Astrocyte (in vitro differentiated cells and primary cell): ENCODE results near the gene S100A6. TPM values are rescaled to one million over a fixed set of nuclear protein-coding genes. Genes with fewer than 3 reads are reported as not detected.
"Not testable (repeated sequence)": the region's sequence is repeated elsewhere in the genome, so short reads cannot be mapped to it uniquely, and the experiment has no call there.

Experiments
- DNase-seq: peaks from one replicate; pipeline ENCODE4 v3.0.0-alpha.2; 2010; ENCODE audit warnings: low read depth
- FAIRE-seq: peaks from 2 replicates; lab custom pipeline; 2011; peaks lifted over from hg19 to GRCh38; lab: Jason Lieb, UNC
- H2AFZ ChIP-seq: 2 replicates; pipeline ENCODE4 v1.6.0; 2012; ENCODE audit warnings: low read depth, low read length, inconsistent platforms
- H3K27ac ChIP-seq: 2 replicates; pipeline ENCODE4 v1.5.1; 2011; ENCODE audit warnings: low read depth, low read length, inconsistent platforms
- H3K27me3 ChIP-seq: 2 replicates; pipeline ENCODE4 v1.6.0; 2011; ENCODE audit warnings: low read length, inconsistent platforms; ENCODE audit not compliant: insufficient read depth
- H3K36me3 ChIP-seq: 2 replicates; pipeline ENCODE4 v1.5.1; 2011; ENCODE audit warnings: low read length, inconsistent platforms; ENCODE audit not compliant: insufficient read depth
- H3K4me1 ChIP-seq: 2 replicates; pipeline ENCODE4 v1.5.1; 2011; ENCODE audit warnings: low read length, inconsistent platforms; ENCODE audit not compliant: insufficient read depth
- H3K4me2 ChIP-seq: 2 replicates; pipeline ENCODE4 v1.6.0; 2012; ENCODE audit warnings: low read length, inconsistent platforms
- H3K4me3 ChIP-seq: 2 replicates; pipeline ENCODE4 v1.5.1; 2011; ENCODE audit warnings: low read depth, mild to moderate bottlenecking, low read length, inconsistent platforms; ENCODE audit not compliant: insufficient read depth
- H3K79me2 ChIP-seq: 2 replicates; pipeline ENCODE4 v1.6.0; 2012; ENCODE audit warnings: mild to moderate bottlenecking, low read length, inconsistent platforms; ENCODE audit not compliant: insufficient read depth
- H3K9ac ChIP-seq: 2 replicates; pipeline ENCODE4 v1.6.0; 2012; ENCODE audit warnings: mild to moderate bottlenecking, low read length, inconsistent platforms
- H3K9me3 ChIP-seq: 2 replicates; pipeline ENCODE4 v1.5.1; 2012; ENCODE audit warnings: low read depth, mild to moderate bottlenecking, low read length, inconsistent platforms; ENCODE audit not compliant: insufficient read depth
- H4K20me1 ChIP-seq: 2 replicates; pipeline ENCODE4 v1.6.0; 2012; ENCODE audit warnings: low read length, inconsistent platforms; ENCODE audit not compliant: insufficient read depth
- H3K27ac Mint-ChIP-seq: one replicate; pipeline ENCODE4 v1.8.0; 2021; ENCODE audit warnings: mild to moderate bottlenecking, mixed read lengths; ENCODE audit not compliant: unreplicated experiment
- H3K27me3 Mint-ChIP-seq: one replicate; pipeline ENCODE4 v1.8.0; 2021; ENCODE audit warnings: low read depth, mixed read lengths; ENCODE audit not compliant: unreplicated experiment
- H3K36me3 Mint-ChIP-seq: one replicate; pipeline ENCODE4 v1.8.0; 2021; ENCODE audit warnings: low read depth, mixed read lengths; ENCODE audit not compliant: unreplicated experiment
- H3K4me1 Mint-ChIP-seq: one replicate; pipeline ENCODE4 v1.8.0; 2021; ENCODE audit warnings: low read depth, mixed read lengths; ENCODE audit not compliant: unreplicated experiment
- H3K4me3 Mint-ChIP-seq: one replicate; pipeline ENCODE4 v1.8.0; 2021; ENCODE audit warnings: mild to moderate bottlenecking, moderate library complexity, mixed read lengths; ENCODE audit not compliant: unreplicated experiment
- H3K9me3 Mint-ChIP-seq: one replicate; pipeline ENCODE4 v1.8.0; 2021; ENCODE audit warnings: mild to moderate bottlenecking, mixed read lengths; ENCODE audit not compliant: unreplicated experiment
- EZH2 ChIP-seq: IDR thresholded peaks from 2 replicates; pipeline ENCODE4 v1.6.1; 2012; ENCODE audit warnings: mild to moderate bottlenecking, low read length, inconsistent platforms; ENCODE audit not compliant: insufficient read depth
- total RNA-seq: library from RNA; stranded (reverse); gene quantifications from 2 replicates; pipeline ENCODE4 v1.2.1, GENCODE V29; 2021
- TF ChIP-seq, protein P1 (sequence below): IDR thresholded peaks from 2 replicates; pipeline ENCODE4 v1.5.1; 2011; ENCODE audit warnings: low read depth, mild to moderate bottlenecking, inconsistent platforms, low read length, moderate library complexity; ENCODE audit not compliant: insufficient read depth

S100A6 gene
- total RNA-seq, 1 donor from 2014 or later, result 125 TPM

DNA sequence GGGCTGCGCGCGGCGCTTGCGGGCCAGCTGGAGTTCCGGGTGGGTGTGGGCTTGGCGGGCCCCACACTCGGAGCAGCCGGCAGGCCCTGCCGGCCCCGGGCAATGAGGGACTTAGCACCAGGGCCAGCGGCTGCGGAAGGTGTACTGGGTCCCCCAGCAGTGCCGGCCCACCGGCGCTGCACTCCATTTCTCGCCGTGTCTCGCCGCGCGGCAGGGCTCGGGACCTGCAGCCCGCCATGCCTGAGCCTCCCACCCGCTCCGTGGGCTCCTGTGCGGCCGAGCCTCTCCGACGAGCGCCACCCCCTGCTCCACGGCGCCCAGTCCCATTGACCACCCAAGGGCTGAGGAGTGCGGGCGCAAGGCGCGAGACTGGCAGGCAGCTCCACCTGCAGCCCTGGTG, 14.0 kb downstream of the S100A6 start:
- not testable (repeated sequence) for H3K9me3 Mint-ChIP-seq, H3K27me3 ChIP-seq, H3K36me3 Mint-ChIP-seq, H3K9me3 ChIP-seq, H2AFZ ChIP-seq, H3K4me1 ChIP-seq, H3K4me2 ChIP-seq, H4K20me1 ChIP-seq, H3K27ac Mint-ChIP-seq, H3K4me3 Mint-ChIP-seq, H3K27me3 Mint-ChIP-seq, H3K9ac ChIP-seq, H3K36me3 ChIP-seq, H3K79me2 ChIP-seq, H3K4me3 ChIP-seq, DNase-seq, FAIRE-seq, H3K27ac ChIP-seq
- peaks cover 15% of the 10 kb centered on the region for H3K4me1 Mint-ChIP-seq

DNA sequence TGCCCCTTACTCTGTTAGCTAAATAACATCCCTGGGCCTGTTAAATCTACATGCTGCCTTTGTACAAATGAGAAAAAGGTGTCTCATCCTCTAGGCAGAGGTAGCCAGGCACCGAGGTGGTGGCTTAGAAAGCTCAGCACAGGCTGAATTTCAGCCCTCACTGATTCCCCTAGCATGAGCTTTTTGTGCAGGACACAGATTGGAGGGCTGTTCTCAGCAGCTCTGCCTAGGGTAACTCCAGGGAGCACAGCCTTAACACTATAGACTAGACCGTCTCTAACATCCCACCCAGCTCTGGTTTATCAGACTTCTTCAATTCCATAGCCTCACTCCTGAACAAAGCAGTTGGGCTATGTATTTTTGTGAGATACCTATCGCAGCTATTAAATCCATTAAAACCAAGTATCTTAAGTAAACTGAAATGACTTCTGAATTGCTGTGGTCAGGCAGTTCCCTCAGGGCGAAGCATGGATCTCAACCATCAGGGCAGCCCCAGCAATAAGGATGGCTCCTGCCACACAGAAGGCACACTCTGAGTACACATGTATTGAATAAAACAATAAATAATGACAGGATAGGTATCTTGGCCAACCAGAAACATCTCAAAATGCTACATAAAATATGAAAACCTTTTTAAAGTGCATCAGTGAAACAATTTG, 14.8 kb downstream of the S100A6 start:
- TF ChIP-seq, protein P1, sequence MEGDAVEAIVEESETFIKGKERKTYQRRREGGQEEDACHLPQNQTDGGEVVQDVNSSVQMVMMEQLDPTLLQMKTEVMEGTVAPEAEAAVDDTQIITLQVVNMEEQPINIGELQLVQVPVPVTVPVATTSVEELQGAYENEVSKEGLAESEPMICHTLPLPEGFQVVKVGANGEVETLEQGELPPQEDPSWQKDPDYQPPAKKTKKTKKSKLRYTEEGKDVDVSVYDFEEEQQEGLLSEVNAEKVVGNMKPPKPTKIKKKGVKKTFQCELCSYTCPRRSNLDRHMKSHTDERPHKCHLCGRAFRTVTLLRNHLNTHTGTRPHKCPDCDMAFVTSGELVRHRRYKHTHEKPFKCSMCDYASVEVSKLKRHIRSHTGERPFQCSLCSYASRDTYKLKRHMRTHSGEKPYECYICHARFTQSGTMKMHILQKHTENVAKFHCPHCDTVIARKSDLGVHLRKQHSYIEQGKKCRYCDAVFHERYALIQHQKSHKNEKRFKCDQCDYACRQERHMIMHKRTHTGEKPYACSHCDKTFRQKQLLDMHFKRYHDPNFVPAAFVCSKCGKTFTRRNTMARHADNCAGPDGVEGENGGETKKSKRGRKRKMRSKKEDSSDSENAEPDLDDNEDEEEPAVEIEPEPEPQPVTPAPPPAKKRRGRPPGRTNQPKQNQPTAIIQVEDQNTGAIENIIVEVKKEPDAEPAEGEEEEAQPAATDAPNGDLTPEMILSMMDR, result no peak
- TF ChIP-seq EZH2, result no peak
- H3K27ac Mint-ChIP-seq, result no peak overlapping the region
- Histone ChIP-seq H3K9ac (no peak overlapping the region), H2AFZ (no peak overlapping the region), H3K9me3 (no peaks in the 10 kb centered on the region), H3K4me1 (no peaks in the 10 kb centered on the region), H4K20me1 (no peaks in the 10 kb centered on the region), H3K36me3 (no peaks in the 10 kb centered on the region), H3K27me3 (no peaks in the 10 kb centered on the region), H3K4me2 (no peak overlapping the region), H3K79me2 (no peaks in the 10 kb centered on the region), H3K4me3 (no peak overlapping the region), H3K27ac (no peak overlapping the region)
- no peak for FAIRE-seq
- no peaks in the 10 kb centered on the region for H3K9me3 Mint-ChIP-seq
- no peaks in the 10 kb centered on the region for H3K36me3 Mint-ChIP-seq
- peaks cover 3% of the 10 kb centered on the region for H3K27me3 Mint-ChIP-seq
- no peak overlapping the region for H3K4me3 Mint-ChIP-seq
- H3K4me1 Mint-ChIP-seq, result peaks cover 8% of the 10 kb centered on the region
- no peak for DNase-seq

DNA sequence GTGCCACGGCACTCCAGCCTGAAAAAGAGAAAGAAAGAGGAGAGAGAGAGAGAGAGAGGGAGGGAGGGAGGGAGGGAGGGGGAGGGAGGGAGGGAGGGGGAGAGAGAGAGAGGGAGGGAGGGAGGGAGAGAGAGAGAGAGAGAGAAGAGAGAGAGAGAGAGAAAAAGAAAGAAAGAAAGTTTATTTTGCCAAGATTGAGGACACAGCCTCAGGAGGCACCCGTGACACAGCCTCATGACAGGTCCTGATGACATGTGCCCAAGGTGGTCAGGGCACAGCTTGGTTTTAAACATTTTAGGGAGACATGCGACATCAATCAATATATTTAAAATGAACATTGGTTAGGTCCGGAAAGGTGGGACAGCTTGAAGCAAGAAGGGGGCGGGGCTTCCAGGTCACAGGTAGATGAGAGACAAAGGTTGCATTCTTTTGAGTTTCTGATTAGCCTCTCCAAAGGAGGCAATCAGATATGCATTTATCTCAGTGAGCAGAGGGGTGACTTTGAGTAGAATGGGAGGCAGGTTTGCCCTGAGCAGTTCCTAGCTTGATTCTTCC, 15.6 kb downstream of the S100A6 start:
- H3K4me2 ChIP-seq, H3K9me3 ChIP-seq, H3K4me3 ChIP-seq, H3K79me2 ChIP-seq, H3K27me3 Mint-ChIP-seq, H2AFZ ChIP-seq, H3K27ac Mint-ChIP-seq, H3K36me3 Mint-ChIP-seq, H4K20me1 ChIP-seq, H3K27ac ChIP-seq, H3K4me3 Mint-ChIP-seq, DNase-seq, H3K9me3 Mint-ChIP-seq, H3K36me3 ChIP-seq, H3K4me1 Mint-ChIP-seq, H3K27me3 ChIP-seq, H3K4me1 ChIP-seq, H3K9ac ChIP-seq, FAIRE-seq: not testable (repeated sequence)
